IPS DF 6.9 (cell line): Measurements from ENCODE around the gene SLC38A9.
"Not testable (repeated sequence)": the region's sequence is repeated elsewhere in the genome, so short reads cannot be mapped to it uniquely, and the experiment has no call there.

Source experiments
- DNase-seq: peaks from one replicate; pipeline ENCODE4 v3.0.0-alpha.2; 2013; ENCODE audit warnings: low read depth, low spot score
- H3K27ac ChIP-seq: one replicate; pipeline ENCODE4 v1.5.1; 2013; ENCODE audit warnings: low read length, control low read depth
- H3K27me3 ChIP-seq: 2 replicates; pipeline ENCODE4 v1.6.1; 2013; ENCODE audit warnings: mild to moderate bottlenecking, low read length; ENCODE audit not compliant: control insufficient read depth, insufficient read depth
- H3K36me3 ChIP-seq: 2 replicates; pipeline ENCODE4 v1.6.1; 2013; ENCODE audit warnings: low read length; ENCODE audit not compliant: control insufficient read depth, insufficient read depth
- H3K4me1 ChIP-seq: 2 replicates; pipeline ENCODE4 v1.6.1; 2013; ENCODE audit warnings: low read length; ENCODE audit not compliant: control insufficient read depth, insufficient read depth
- H3K4me3 ChIP-seq: 2 replicates; pipeline ENCODE4 v1.5.1; 2013; ENCODE audit warnings: mild to moderate bottlenecking, low read length
- H3K9me3 ChIP-seq: 2 replicates; pipeline ENCODE4 v1.6.1; 2013; ENCODE audit warnings: low read length, inconsistent platforms; ENCODE audit not compliant: control insufficient read depth, insufficient read depth
- WGBS: extraction: QIAGEN DNeasy Blood & Tissue Kit; methylation state at CpG from one replicate; pipeline ENCODE4 v1.1.7; 2013; ENCODE audit warnings: mixed read lengths, missing lambda C conversion rate; ENCODE audit not compliant: insufficient read length, insufficient coverage; 5-methylcytosine and 5-hydroxymethylcytosine counted together

SLC38A9 gene

DNA sequence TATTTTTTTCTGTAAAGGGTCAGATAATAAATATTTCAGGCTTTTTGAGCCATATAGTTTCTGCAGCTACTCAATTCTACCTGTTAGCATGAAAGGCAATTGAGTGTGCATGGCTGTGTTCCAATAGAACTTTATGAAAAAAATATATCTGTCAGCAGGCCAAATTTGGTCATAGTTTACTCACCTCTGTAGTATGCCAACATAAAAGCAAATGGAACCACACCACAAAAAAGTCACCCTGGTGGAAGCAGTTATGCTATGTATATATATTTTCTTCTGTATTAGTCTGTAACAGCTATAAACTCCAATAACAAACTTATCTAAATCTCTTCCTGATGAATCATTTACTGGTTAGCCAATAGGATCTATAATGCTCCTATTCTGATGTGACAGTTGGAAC, 3.4 kb downstream of the SLC38A9 start:
- DNase-seq, result no peak
- Histone ChIP-seq H3K27me3 (no peaks in the 10 kb centered on the region), H3K4me1 (peaks cover 2% of the 10 kb centered on the region), H3K36me3 (no peaks in the 10 kb centered on the region), H3K4me3 (no peak overlapping the region), H3K27ac (no peak overlapping the region), H3K9me3 (no peaks in the 10 kb centered on the region)

DNA sequence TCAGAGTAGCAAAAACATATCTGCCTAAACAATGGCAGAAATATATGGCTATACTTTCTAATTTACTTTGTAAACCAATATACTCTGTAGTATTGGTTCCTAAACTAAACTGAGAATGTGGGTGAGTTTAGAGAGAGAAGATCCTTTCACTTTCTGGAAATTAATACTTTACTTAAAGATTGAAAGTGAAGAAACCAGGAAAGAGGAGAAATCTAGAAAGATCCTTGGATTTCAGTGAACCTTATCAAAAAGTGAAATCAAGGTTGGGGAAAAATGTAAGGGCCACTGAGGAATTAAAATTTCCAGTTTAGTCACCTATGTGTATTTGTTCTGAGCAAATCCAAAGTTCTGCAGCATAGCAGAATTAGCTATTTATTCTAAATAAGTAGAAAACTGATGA, 5.9 kb downstream of the SLC38A9 start:
- Histone ChIP-seq H3K27me3 (no peaks in the 10 kb centered on the region), H3K36me3 (no peaks in the 10 kb centered on the region), H3K9me3 (no peaks in the 10 kb centered on the region), H3K4me3 (no peak overlapping the region), H3K27ac (no peak overlapping the region), H3K4me1 (peaks cover under 1% of the 10 kb centered on the region)
- no peak for DNase-seq

DNA sequence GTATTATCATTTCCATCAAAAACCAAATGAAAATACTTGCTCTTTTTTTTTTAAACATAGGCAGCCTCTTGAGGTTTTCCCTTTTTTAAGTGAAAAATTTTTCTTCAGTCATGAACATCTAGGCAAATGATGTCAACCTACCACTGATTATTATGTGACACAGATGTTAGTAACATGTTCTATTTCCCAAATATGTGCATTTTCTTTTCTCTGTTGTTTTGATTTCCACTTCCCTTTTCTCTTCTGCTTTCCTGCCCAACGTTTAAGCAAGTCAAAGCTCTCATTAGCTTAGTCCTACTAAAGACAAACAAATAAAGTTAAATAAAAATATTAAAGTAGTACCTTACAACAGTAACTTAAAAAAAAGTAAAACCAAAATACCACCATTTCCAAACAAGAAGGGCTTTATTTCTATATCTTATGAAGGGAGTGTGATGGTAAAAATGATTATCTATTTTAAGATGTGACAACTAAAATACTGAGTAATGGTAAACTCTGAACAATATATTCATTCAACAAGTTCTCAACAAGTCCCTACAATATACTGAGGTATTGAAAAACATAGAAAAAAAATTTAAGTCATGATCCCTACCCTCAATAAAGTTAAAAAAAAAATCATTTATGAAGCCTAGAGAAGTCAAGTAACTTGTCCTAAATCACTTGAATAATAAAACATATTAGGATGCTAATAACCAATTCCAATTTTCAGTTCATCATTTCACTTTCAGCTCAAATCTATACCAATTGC, 9.4 kb downstream of the SLC38A9 start:
- H3K4me1 ChIP-seq, result no peaks in the 10 kb centered on the region; the same call in 1 of the 2 replicates
- H3K4me3 ChIP-seq, result no peak overlapping the region
- WGBS, result no CpG with 5 or more reads among the region's 1 CpG
- DNase-seq, result no peak
- H3K27me3 ChIP-seq, result no peaks in the 10 kb centered on the region
- H3K27ac ChIP-seq, result no peak overlapping the region
- H3K9me3 ChIP-seq, result no peaks in the 10 kb centered on the region
- no peaks in the 10 kb centered on the region for H3K36me3 ChIP-seq

DNA sequence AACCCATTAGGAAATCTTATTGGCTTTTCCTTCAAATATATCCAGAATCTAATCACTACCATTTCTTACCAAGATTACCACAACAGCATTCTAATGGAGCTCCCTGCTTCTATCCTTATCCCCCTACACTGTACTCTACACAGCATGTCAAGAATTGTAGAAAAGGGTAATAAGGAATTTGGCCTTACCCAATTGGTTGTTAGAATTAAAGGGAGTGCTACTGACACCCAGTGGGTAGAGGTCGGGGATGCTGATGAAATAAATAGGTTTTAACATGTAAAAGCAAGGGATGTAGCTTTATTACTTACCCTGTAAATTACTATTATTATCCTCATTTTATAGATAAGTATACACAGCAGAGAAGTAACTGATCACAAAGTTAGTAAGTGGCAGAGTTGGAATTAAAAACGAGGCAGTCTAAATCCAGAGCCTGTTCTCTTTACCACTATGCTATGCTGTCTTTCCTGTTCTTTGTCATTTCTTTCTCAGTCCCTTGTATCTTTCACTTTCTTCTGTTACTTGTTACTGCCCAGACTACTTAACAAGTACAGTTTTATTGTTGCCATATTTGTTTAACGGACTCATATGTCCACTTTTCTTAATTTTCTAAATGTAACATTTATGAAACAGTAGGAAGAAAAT, 10.5 kb downstream of the SLC38A9 start:
- Histone ChIP-seq H3K4me3 (no peak overlapping the region), H3K9me3 (no peaks in the 10 kb centered on the region), H3K4me1 (no peaks in the 10 kb centered on the region; the same call in 1 of the 2 replicates), H3K27me3 (no peaks in the 10 kb centered on the region), H3K27ac (no peak overlapping the region), H3K36me3 (no peaks in the 10 kb centered on the region)
- no CpG with 5 or more reads among the region's 3 CpGs for WGBS
- no peak for DNase-seq

DNA sequence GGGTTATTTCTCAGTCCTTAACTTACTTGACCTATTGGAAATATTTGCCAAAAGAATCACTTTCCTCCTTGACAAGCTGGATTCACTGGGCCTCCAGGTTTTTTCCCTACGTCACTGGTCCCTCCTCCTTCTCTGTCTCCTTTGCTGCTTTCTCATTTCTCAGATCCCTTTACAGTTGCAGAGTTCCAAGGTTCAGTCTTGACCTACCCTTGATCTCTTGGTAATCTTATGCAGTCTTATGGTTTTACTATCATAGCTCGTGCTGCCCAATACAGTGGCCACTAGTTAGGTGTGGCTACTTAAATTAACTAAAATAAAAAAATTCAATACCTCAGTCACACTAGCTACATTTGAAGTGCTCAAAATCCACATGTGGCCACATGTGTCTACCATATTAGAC, 11.4 kb downstream of the SLC38A9 start:
- Histone ChIP-seq H3K27me3 (no peaks in the 10 kb centered on the region), H3K4me3 (no peak overlapping the region), H3K27ac (no peak overlapping the region), H3K4me1 (no peaks in the 10 kb centered on the region; the same call in 1 of the 2 replicates), H3K36me3 (no peaks in the 10 kb centered on the region), H3K9me3 (no peaks in the 10 kb centered on the region)
- WGBS, result no CpG with 5 or more reads among the region's 2 CpGs
- DNase-seq, result no peak

DNA sequence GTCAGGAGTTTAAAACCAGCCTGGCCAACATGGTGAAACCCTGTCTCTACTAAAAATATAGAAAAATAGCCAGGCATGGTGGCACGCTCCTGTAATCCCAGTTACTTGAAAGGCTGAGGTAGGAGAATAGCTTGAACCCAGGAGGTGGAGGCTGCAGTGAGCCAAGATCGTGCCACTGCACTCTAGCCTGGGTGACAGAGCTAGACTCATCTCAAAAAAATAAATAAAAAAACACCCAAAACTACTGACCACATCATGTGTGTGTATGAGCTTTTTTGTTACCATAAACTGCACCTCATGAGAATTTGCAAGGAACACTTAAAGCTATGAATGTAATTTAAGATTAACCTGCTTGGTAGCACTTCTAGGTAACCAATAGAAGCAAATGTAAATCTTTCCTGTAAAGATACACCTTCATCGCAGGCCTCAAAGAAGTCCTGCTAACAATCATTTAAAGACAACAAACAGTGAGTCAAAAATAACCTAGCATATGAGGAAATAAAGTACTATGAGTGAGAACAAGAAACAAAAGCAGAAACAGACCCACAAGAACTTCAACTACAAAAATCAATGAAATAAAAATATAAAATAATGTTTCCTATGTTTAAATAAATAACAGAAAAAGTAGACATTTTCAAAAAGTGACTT, 13.0 kb downstream of the SLC38A9 start:
- H3K9me3 ChIP-seq, result no peaks in the 10 kb centered on the region
- H3K4me1 ChIP-seq, result no peaks in the 10 kb centered on the region; the same call in 1 of the 2 replicates
- no peaks in the 10 kb centered on the region for H3K27me3 ChIP-seq
- no peaks in the 10 kb centered on the region for H3K36me3 ChIP-seq
- no peak for DNase-seq
- H3K4me3 ChIP-seq, result no peak overlapping the region
- WGBS, result no CpG with 5 or more reads among the region's 3 CpGs
- no peak overlapping the region for H3K27ac ChIP-seq

DNA sequence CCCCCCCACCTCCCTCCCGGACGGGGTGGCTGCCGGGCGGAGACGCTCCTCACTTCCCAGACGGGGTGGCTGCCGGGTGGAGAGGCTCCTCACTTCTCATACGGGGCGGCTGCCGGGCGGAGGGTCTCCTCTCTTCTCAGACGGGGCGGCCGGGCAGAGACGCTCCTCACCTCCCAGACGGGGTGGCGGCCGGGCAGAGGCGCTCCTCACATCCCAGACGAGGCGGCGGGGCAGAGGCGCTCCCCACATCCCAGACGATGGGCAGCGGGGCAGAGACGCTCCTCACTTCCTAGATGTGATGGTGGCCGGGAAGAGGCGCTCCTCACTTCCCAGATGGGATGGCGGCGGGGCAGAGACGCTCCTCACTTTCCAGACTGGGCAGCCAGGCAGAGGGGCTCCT, 15.4 kb downstream of the SLC38A9 start:
- H3K4me3 ChIP-seq, H3K27me3 ChIP-seq, DNase-seq, H3K36me3 ChIP-seq, H3K9me3 ChIP-seq, H3K27ac ChIP-seq, H3K4me1 ChIP-seq: not testable (repeated sequence)
- WGBS, result no CpG with 5 or more reads among the region's 31 CpGs

DNA sequence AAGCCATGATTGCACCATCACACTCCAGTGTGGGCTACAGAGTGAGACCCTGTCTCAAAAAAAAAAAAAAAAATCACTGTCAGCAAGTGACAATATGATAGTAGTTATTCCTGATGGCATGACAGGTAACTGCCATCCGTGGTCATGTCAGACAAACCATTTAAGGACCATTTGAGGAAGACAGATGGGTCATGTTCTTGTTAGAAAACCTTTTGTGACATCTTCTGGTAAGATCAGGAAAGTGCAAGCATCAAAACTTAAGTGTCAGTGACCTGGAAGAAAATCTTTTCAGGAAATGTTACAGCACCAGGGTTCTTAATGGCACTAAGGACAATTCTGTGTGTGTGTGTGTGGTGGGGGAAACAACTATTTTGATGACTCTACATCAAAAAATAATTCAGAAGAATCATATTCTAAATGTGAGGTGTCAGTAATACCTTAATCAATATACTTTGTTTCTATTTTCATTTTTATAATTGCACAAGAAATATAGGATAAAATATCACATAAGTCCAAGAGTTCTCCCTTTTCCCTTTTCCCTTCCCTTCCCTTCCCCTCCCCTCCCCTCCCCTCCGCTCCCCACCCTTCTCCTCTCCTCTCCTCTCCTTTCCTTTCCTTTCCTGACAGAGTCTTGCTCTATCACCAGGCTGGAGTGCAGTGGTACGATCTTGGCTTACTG, 17.8 kb downstream of the SLC38A9 start:
- no peaks in the 10 kb centered on the region for H3K9me3 ChIP-seq
- no peaks in the 10 kb centered on the region for H3K4me1 ChIP-seq
- no peaks in the 10 kb centered on the region for H3K27me3 ChIP-seq
- no peaks in the 10 kb centered on the region for H3K36me3 ChIP-seq
- no CpG with 5 or more reads among the region's 3 CpGs for whole genome bisulfite sequencing
- H3K4me3 ChIP-seq, result no peak overlapping the region
- no peak for DNase-seq
- no peak overlapping the region for H3K27ac ChIP-seq

DNA sequence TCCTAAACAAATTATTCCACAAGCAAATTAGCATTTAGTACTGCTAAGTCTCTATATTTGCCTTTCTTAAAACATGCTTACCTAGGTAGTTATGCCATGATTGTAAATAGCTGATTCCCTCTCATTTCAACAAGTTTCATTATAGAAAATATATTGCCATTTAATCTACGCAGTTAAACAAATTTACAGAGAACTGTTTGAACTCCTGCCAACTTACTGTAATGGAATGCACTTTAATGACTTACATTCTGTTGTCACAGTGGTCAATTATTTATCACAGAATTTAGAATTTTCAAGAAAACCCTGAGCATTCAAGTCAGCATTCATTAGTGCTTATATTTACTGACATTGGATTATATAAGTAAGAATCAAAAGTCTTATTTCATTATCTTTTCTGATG, 19.6 kb downstream of the SLC38A9 start:
- WGBS, result no CpG with 5 or more reads among the region's 1 CpG
- no peaks in the 10 kb centered on the region for H3K4me1 ChIP-seq
- no peaks in the 10 kb centered on the region for H3K27me3 ChIP-seq
- H3K4me3 ChIP-seq, result no peak overlapping the region
- no peaks in the 10 kb centered on the region for H3K9me3 ChIP-seq
- H3K27ac ChIP-seq, result no peak overlapping the region
- no peaks in the 10 kb centered on the region for H3K36me3 ChIP-seq
- no peak for DNase-seq

DNA sequence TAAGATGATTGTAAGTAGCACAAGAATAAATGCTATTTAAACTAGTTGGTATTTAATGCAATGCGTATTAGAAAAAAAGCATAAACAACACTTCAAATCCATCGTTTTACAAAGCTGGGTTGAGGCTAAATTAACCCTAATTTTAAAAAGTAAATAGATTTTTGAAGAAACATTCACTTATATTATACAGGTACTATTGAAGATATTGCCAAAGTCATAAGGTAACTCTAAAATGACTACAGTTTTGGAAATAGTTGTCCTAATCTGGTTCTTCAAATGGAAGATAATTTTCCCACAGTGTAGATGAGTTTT, 20.1 kb downstream of the SLC38A9 start:
- Histone ChIP-seq H3K4me3 (no peak overlapping the region), H3K36me3 (no peaks in the 10 kb centered on the region), H3K4me1 (no peaks in the 10 kb centered on the region), H3K9me3 (no peaks in the 10 kb centered on the region), H3K27me3 (no peaks in the 10 kb centered on the region), H3K27ac (no peak overlapping the region)
- DNase-seq, result no peak
- WGBS, result no CpG with 5 or more reads among the region's 2 CpGs
